Spleen (tissue), 13 donors: ENCODE measurements around the gene GARIN3. TPM values are rescaled to one million over a fixed set of nuclear protein-coding genes. Genes with fewer than 3 reads are reported as not detected.

Source experiments
- DNase-seq: peaks from one replicate; pipeline ENCODE4 v3.0.0-alpha.2; 2020
- H3K27ac ChIP-seq, 8 donors: fragments of 200-600 bp; sonication (generic) in 7 of 8; 1 replicate in 4 of 8; 2 replicates in 4 of 8; pipeline versions ENCODE4 v1.5.0 to v1.8.0; 2016 to 2021; ENCODE audit warnings: inconsistent platforms in 4 of 8, mild to moderate bottlenecking in 4 of 8, moderate library complexity in 1 of 8
- H3K27me3 ChIP-seq, 7 donors: fragments of 200-600 bp; sonication (generic) in 6 of 7; replicated peaks in 1 of 7; 1 replicate in 4 of 7; 2 replicates in 3 of 7; pipeline versions ENCODE4 v1.5.0 to v1.8.0; 2016 to 2021; ENCODE audit warnings: inconsistent platforms in 3 of 7, mild to moderate bottlenecking in 1 of 7
- H3K36me3 ChIP-seq, 6 donors: fragments of 200-600 bp; sonication (generic) in 5 of 6; 1 replicate in 4 of 6; 2 replicates in 2 of 6; pipeline versions ENCODE4 v1.5.0 to v1.8.0; 2016 to 2021; ENCODE audit warnings: inconsistent platforms in 2 of 6
- H3K4me1 ChIP-seq, 6 donors: fragments of 200-600 bp; sonication (generic) in 5 of 6; 1 replicate in 3 of 6; 2 replicates in 3 of 6; pipeline versions ENCODE4 v1.5.0 to v1.8.0; 2016 to 2021; ENCODE audit warnings: inconsistent platforms in 3 of 6
- H3K4me3 ChIP-seq, 8 donors: fragments of 200-600 bp; sonication (generic) in 7 of 8; 1 replicate in 4 of 8; 2 replicates in 4 of 8; pipeline versions ENCODE4 v1.5.0 to v1.8.0; 2016 to 2021; ENCODE audit warnings: inconsistent platforms in 4 of 8, mild to moderate bottlenecking in 4 of 8, moderate library complexity in 2 of 8
- H3K9me3 ChIP-seq, 8 donors: fragments of 200-600 bp; sonication (generic) in 7 of 8; 1 replicate in 4 of 8; 2 replicates in 4 of 8; pipeline versions ENCODE4 v1.5.0 to v1.8.0; 2016 to 2021; ENCODE audit warnings: inconsistent platforms in 4 of 8
- POLR2A ChIP-seq, 3 donors: fragments of 450-650 bp; IDR thresholded peaks; one replicate each; pipeline ENCODE4 v1.5.1; 2017; ENCODE audit warnings: antibody characterized with exemption in 3 of 3, mild to moderate bottlenecking in 1 of 3
- POLR2AphosphoS5 ChIP-seq, 3 donors: sonication (generic); formaldehyde crosslinking; IDR thresholded peaks; one replicate each; pipeline ENCODE4 v1.5.1; 2017; ENCODE audit warnings: antibody characterized with exemption in 3 of 3
- WGBS, 5 donors: extraction: QIAGEN DNeasy Blood & Tissue Kit in 3 of 5; methylation state at CpG; one replicate each; pipeline versions ENCODE4 v1.1.5 to v1.1.7; 2013 to 2018; 5-methylcytosine and 5-hydroxymethylcytosine counted together
- intact Hi-C: fragments of 100-400 bp; cut with DNase I; formaldehyde crosslinking; loops from one replicate; pipeline ENCODE4 v1.15.0; 2023; ENCODE audit warnings: low total_unique reads
- long read RNA-seq, 2 donors: transcript quantifications; one replicate each; lab custom pipeline, GENCODE V29; 2026
- polyA plus RNA-seq, 3 donors: library from polyadenylated mRNA; stranded (reverse); fragments of 200-250 nt; gene quantifications; one replicate each; pipeline ENCODE4 v1.2.1, GENCODE V29; 2013
- total RNA-seq, 7 donors: library from RNA; depleted of rRNA in 3 of 7; stranded (reverse); fragments of >200 nt in 3 of 7; fragmentation: NEBNext Ultra II Directional in 4 of 7; extraction: Animal tissue kit (Norgen Biotek cat#: 25700) in 4 of 7; gene quantifications; one replicate each; pipeline versions ENCODE4 v1.1.0 to v1.2.1, GENCODE V29; 2016 to 2021
- TF ChIP-seq, protein P1 (sequence below), 11 experiments: fragments of 200-600 bp in 7 of 11; fragments of 450-650 bp in 4 of 11; sonication (generic) in 4 of 11; IDR thresholded peaks in 8 of 11; conservative IDR thresholded peaks in 3 of 11; 1 replicate in 7 of 11; 2 replicates in 4 of 11; pipeline versions ENCODE4 v1.4.0 to v1.8.0; 2016 to 2021; ENCODE audit warnings: antibody characterized with exemption in 11 of 11, inconsistent platforms in 4 of 11, mild to moderate bottlenecking in 1 of 11
- donor health status: healthy with polysubstance abuse.
- donor health status: DM: no; HTN: no; CAD: no; lungs with moderate emphysema.
- donor health status: DM: no; HTN: no; CAD: no.
- donor health status: Bipolar disorder and iron deficiency.
- donor health status: healthy.
- donor health status: DM: no; HTN: no; CAD: no.
- donor health status: DM: yes; HTN: yes; CAD: no.

The GARIN3 gene
- total RNA-seq, result not detected
- not detected for polyA plus RNA-seq
- long read RNA-seq, donor 1, result 0 reads
- long read RNA-seq, donor 2, result 0 reads

DNA sequence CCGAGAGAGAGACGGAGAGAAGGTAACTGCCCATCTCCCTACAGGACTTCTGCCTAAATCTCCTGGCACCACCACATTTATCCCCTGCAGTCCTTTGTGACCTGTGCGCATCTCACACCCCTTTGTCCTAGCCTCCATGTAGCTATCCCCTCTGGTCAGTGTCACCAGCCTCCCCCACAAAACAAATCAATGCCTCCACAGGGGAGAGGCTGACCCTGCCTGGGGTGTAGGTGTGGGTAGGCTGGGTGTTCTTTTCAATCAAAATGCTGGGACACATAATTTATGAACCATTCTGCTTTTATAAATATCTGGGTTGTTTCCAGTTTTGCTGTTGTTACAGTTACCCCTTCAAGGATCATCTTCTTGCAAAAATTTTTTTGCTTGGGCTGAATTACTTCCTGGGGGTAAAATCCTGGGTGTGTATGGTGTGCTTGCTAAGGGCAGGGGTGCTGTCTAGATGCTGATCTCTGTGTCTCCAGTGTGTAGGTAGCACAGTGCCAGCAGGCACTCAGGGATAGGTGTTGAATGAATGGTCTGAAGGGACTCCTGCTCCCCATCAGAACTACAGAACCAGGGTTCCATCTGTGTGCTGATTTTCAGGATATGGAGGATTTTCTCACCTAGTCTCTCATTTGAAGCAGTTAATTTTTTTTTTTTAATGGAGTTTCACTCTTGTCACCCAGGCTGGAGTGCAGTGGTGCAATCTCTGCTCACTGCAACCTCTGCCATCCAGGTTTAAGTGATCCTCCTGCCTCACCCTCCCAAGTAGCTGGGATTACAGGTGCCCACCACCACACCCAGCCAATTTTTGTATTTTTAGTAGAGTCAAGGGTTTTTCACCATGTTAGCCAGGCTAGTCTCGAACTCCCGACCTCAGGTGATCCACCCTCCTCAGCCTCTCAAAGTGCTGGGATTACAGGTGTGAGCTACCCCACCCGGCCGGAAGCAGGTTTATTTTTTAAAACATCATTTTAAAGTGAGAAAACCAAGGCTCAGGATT is at the start of gene GARIN3:
Gene GARIN3 (minus strand): TSS at position 51 of the 1,000 bp plus-strand sequence. CDS start 96 bp downstream, outside the sequence.
- 85 to 90% (median 87%) methylated on average over 7 of the region's 7 CpGs for WGBS, 5 donors

DNA sequence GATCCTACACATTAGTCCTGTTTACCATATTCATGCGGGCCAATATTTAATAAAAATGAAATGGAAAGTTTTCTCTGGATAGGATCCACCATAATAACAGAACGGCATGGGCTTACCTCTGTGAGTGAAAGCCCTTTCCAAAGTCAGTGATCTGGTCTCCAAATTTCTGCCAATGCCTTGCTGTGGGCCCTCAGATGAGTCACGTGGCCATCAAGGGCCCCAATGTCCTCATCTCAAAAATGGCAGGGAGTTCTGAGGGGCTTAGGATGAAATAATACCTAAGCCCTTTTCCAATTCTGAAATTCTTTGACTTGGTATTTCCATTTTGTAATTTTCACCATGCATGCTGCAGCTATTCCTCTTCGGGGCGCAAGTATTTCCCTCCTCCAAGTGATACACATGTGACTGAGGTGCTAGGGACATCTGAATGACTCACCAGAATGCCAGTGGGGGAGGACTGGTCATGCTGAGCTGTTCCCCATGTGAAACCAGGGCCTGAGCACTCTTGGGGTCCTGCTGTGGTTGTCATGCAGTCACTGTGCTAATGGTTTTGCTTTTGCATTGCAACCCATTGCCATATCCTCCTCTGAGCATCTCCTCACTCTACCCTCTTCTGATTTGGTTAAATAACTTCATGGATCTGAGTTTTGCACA is 49.6 kb upstream of the GARIN3 start:
- TF ChIP-seq POLR2A (IDR thresholded peaks at IDR 0.05) (no peak), POLR2AphosphoS5 (IDR thresholded peaks at IDR 0.05) (no peak)
- TF ChIP-seq, protein P1, sequence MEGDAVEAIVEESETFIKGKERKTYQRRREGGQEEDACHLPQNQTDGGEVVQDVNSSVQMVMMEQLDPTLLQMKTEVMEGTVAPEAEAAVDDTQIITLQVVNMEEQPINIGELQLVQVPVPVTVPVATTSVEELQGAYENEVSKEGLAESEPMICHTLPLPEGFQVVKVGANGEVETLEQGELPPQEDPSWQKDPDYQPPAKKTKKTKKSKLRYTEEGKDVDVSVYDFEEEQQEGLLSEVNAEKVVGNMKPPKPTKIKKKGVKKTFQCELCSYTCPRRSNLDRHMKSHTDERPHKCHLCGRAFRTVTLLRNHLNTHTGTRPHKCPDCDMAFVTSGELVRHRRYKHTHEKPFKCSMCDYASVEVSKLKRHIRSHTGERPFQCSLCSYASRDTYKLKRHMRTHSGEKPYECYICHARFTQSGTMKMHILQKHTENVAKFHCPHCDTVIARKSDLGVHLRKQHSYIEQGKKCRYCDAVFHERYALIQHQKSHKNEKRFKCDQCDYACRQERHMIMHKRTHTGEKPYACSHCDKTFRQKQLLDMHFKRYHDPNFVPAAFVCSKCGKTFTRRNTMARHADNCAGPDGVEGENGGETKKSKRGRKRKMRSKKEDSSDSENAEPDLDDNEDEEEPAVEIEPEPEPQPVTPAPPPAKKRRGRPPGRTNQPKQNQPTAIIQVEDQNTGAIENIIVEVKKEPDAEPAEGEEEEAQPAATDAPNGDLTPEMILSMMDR (IDR thresholded peaks at IDR 0.05 in 8 of 11, conservative IDR thresholded peaks at IDR 0.05 in 3 of 11), result no peak
- peak overlapping the region in 5 of 8 donors; percentile 27 to 74 (median 57) for H3K27ac ChIP-seq
- peaks cover 0 to 14% (median 0%) of the 10 kb centered on the region in 6 donors for H3K36me3 ChIP-seq
- intact Hi-C loops, result no loop called here
- no peaks in the 10 kb centered on the region for H3K9me3 ChIP-seq
- peaks cover 16 to 85% (median 46%) of the 10 kb centered on the region in 6 donors for H3K4me1 ChIP-seq
- DNase-seq, result no peak
- H3K4me3 ChIP-seq, result no peak overlapping the region
- 55 to 82% (median 68%) methylated on average over 5 of the region's 5 CpGs for WGBS, 5 donors
- H3K27me3 ChIP-seq, result no peaks in the 10 kb centered on the region

More for the DNA sequence above, at the start of gene GARIN3:
- intact Hi-C loops, result no loop called here
- H3K4me1 ChIP-seq, result peaks cover 0 to under 1% (median 0%) of the 10 kb centered on the region in 6 donors
- TF ChIP-seq, protein P1 (IDR thresholded peaks at IDR 0.05 in 8 of 11, conservative IDR thresholded peaks at IDR 0.05 in 3 of 11), result no peak
- TF ChIP-seq POLR2A (IDR thresholded peaks at IDR 0.05) (no peak), POLR2AphosphoS5 (IDR thresholded peaks at IDR 0.05) (no peak)
- no peaks in the 10 kb centered on the region for H3K36me3 ChIP-seq
- peaks cover 0 to 13% (median 0%) of the 10 kb centered on the region in 8 donors for H3K9me3 ChIP-seq
- no peaks in the 10 kb centered on the region for H3K27me3 ChIP-seq
- no peak within 1 kb of the TSS for H3K4me3 ChIP-seq
- DNase-seq, result no peak
- no peak within 1 kb of the TSS for H3K27ac ChIP-seq

DNA sequence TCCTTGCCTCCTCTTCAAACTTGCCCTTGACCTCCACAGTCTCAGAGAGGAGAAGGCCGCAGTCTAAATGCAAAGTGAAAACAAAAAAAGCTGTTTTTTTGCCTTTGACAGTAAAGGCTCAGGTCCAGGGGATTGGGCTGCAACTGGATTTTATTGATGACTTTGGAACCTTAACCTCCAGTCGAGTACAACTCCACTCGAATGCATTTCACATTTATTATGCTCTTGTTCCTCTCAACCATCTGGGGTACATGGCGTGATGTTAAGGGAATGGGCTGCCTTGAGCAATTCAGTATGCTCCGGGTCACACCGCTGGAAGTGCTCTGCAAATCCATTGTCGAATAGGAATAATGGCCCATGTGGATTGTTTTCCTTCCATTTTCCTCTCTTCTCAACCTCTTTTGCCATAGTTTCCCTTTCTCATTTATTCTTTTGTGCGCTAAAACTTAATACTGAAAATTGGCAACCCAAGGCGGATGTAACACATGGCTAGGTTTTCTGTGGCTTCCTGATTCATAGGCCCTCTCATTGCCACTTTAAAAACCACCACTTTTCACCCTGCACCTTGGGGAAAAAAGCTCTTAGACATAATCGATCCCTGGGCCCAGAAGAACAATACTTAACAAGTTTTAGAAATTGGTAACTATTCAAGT is 48.9 kb upstream of the GARIN3 start:
- 56 to 69% (median 64%) methylated on average over 10 of the region's 10 CpGs for WGBS, 5 donors
- Histone ChIP-seq H3K9me3 (no peaks in the 10 kb centered on the region), H3K27ac (peak overlapping the region in 6 of 8 donors; percentile 41 to 74 (median 56)), H3K27me3 (no peaks in the 10 kb centered on the region), H3K4me1 (peaks cover 16 to 88% (median 46%) of the 10 kb centered on the region in 6 donors), H3K4me3 (peak overlapping the region in 1 of 8 donors; percentile 33), H3K36me3 (peaks cover 0 to 14% (median 0%) of the 10 kb centered on the region in 6 donors)
- no peak for TF ChIP-seq POLR2A (IDR thresholded peaks at IDR 0.05)
- TF ChIP-seq, protein P1 (IDR thresholded peaks at IDR 0.05 in 8 of 11, conservative IDR thresholded peaks at IDR 0.05 in 3 of 11), result no peak
- no peak for TF ChIP-seq POLR2AphosphoS5 (IDR thresholded peaks at IDR 0.05)
- DNase-seq, result no peak
- intact Hi-C loops, result no loop called here
